WTC11 (cell line): Measurements from ENCODE around the gene BRD1. TPM values are rescaled to one million over a fixed set of nuclear protein-coding genes. Genes with fewer than 3 reads are reported as not detected.

Source experiments
- ATAC-seq: fragments of 200-7000 bp; cut with Tn5 transposase; 2 replicates; pipeline ENCODE4 v1.10.0; 2021; ENCODE audit warnings: mild to moderate bottlenecking, moderate library complexity
- CTCF ChIA-PET: fragments of 300-600 bp; sonication (Branson Sonifier 250); formaldehyde crosslinking; loops from one replicate; lab custom pipeline; 2021; ENCODE audit warnings: antibody characterized with exemption; lab: Charles Lee
- POLR2A ChIA-PET: fragments of 350-600 bp; sonication (Branson Sonifier 250); formaldehyde crosslinking; loops from one replicate; lab custom pipeline; 2021; ENCODE audit warnings: antibody characterized with exemption; lab: Charles Lee
- DNase-seq: peaks from one replicate; pipeline ENCODE4 v3.0.0; 2021; ENCODE audit warnings: low spot score
- H3K27ac Mint-ChIP-seq: 2 replicates; pipeline ENCODE4 v1.8.0; 2021; ENCODE audit warnings: mixed read lengths
- H3K27me3 Mint-ChIP-seq: 2 replicates; pipeline ENCODE4 v1.8.0; 2021; ENCODE audit warnings: low read depth, mild to moderate bottlenecking, moderate library complexity, mixed read lengths
- H3K36me3 Mint-ChIP-seq: 2 replicates; pipeline ENCODE4 v1.8.0; 2021; ENCODE audit warnings: mixed read lengths
- H3K4me1 Mint-ChIP-seq: 2 replicates; pipeline ENCODE4 v1.8.0; 2022; ENCODE audit warnings: mixed read lengths
- H3K4me3 Mint-ChIP-seq: 2 replicates; pipeline ENCODE4 v1.8.0; 2021; ENCODE audit warnings: mild to moderate bottlenecking, moderate library complexity, mixed read lengths
- H3K9me3 Mint-ChIP-seq: 2 replicates; pipeline ENCODE4 v1.8.0; 2021; ENCODE audit warnings: mixed read lengths
- GTF2I ChIP-seq: fragments of 250-450 bp; sonication (Bioruptor Pico); conservative IDR thresholded peaks from 2 replicates; pipeline ENCODE4 v1.4.0; 2021; ENCODE audit warnings: mild to moderate bottlenecking
- MAX ChIP-seq: sonication (generic); formaldehyde crosslinking; IDR thresholded peaks from 2 replicates; pipeline ENCODE4 v1.8.0; 2022; ENCODE audit warnings: mild to moderate bottlenecking, missing genetic modification reagents
- NR2C2 ChIP-seq: sonication (generic); formaldehyde crosslinking; IDR thresholded peaks from 2 replicates; pipeline ENCODE4 v1.8.0; 2022; ENCODE audit warnings: mild to moderate bottlenecking, missing genetic modification reagents
- RORB ChIP-seq: fragments of 250-450 bp; sonication (Bioruptor Pico); IDR thresholded peaks from 2 replicates; pipeline ENCODE4 v1.9.0; 2021; ENCODE audit warnings: mild to moderate bottlenecking
- STAT6 ChIP-seq: sonication (generic); formaldehyde crosslinking; conservative IDR thresholded peaks from 2 replicates; pipeline ENCODE4 v1.8.1; 2023; ENCODE audit warnings: mild to moderate bottlenecking, low read depth, missing genetic modification reagents, moderate library complexity
- ZNF121 ChIP-seq: sonication (generic); formaldehyde crosslinking; IDR thresholded peaks from 2 replicates; pipeline ENCODE4 v1.8.0; 2023; ENCODE audit warnings: missing genetic modification reagents
- ZNF416 ChIP-seq: fragments of 250-450 bp; sonication (Bioruptor Pico); IDR thresholded peaks from 2 replicates; pipeline ENCODE4 v1.9.0; 2021; ENCODE audit warnings: mild to moderate bottlenecking, inconsistent platforms
- ZNF671 ChIP-seq: fragments of 250-450 bp; sonication (Bioruptor Pico); IDR thresholded peaks from 2 replicates; pipeline ENCODE4 v1.8.0; 2021; ENCODE audit warnings: mild to moderate bottlenecking
- total RNA-seq: library from RNA; stranded (reverse); gene quantifications from 3 replicates; pipeline ENCODE4 v1.2.3, GENCODE V29; 2021
- TF ChIP-seq, protein P1 (sequence below): sonication (generic); formaldehyde crosslinking; IDR thresholded peaks from 2 replicates; pipeline ENCODE4 v1.8.0; 2022; ENCODE audit warnings: mild to moderate bottlenecking, missing genetic modification reagents
- TF ChIP-seq, protein P2 (sequence below): fragments of 250-450 bp; sonication (Bioruptor Pico); conservative IDR thresholded peaks from 2 replicates; pipeline ENCODE4 v1.9.0; 2021; ENCODE audit warnings: mild to moderate bottlenecking
- TF ChIP-seq, protein P3 (sequence below): sonication (generic); formaldehyde crosslinking; IDR thresholded peaks from 2 replicates; pipeline ENCODE4 v1.8.1; 2022; ENCODE audit warnings: missing genetic modification reagents, borderline replicate concordance
- TF ChIP-seq, protein P4 (sequence below): fragments of 200-600 bp; IDR thresholded peaks from 2 replicates; pipeline ENCODE4 v1.8.0; 2022; ENCODE audit warnings: antibody characterized with exemption
- TF ChIP-seq, protein P5 (sequence below): sonication (generic); formaldehyde crosslinking; IDR thresholded peaks from 2 replicates; pipeline ENCODE4 v1.8.0; 2023; ENCODE audit warnings: missing genetic modification reagents, mild to moderate bottlenecking, borderline replicate concordance

Gene BRD1
- total RNA-seq, 1 experiment from 2014 or later, result 36.6 TPM

DNA sequence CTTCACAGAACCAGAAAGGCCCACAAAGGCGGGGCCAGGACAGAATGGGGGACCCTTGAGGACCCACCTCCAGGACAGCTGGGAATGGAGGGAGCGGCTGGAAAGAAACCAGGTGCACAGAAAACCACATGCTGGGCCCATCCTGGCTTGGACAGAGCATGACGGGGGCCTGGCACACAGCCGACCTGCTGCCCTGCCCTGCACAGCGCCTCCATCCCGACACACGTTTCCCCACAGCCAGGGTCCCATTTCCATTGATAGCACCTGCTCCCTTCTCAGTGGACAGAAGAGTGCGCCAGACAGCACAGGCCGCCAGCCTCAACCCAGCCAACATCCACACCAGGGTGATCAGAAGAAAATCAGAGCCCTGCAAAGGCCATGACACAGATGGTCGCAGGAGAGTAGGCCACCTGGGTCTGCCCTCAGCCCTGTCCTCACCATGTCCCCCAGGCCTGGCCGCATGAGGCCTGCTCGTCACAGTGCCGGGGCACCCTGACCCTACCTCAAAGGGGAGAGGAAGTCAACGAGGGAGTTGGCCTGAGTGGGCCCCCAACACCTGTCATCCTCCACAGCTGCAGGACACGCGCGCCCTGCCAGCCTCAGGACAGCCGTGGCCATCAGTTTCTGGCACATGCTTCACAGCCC, 28.1 kb downstream of the BRD1 start (continued):
- TF ChIP-seq MAX (CRISPR knock-in tag), result no peak

- Mint-ChIP-seq H3K4me1 (no peaks in the 10 kb centered on the region), H3K36me3 (peaks cover 53% of the 10 kb centered on the region), H3K27ac (no peak overlapping the region), H3K9me3 (no peaks in the 10 kb centered on the region), H3K27me3 (no peaks in the 10 kb centered on the region), H3K4me3 (no peak overlapping the region)
- ChIA-PET POLR2A (no interaction called here), CTCF (no interaction called here)
- TF ChIP-seq, protein P1, sequence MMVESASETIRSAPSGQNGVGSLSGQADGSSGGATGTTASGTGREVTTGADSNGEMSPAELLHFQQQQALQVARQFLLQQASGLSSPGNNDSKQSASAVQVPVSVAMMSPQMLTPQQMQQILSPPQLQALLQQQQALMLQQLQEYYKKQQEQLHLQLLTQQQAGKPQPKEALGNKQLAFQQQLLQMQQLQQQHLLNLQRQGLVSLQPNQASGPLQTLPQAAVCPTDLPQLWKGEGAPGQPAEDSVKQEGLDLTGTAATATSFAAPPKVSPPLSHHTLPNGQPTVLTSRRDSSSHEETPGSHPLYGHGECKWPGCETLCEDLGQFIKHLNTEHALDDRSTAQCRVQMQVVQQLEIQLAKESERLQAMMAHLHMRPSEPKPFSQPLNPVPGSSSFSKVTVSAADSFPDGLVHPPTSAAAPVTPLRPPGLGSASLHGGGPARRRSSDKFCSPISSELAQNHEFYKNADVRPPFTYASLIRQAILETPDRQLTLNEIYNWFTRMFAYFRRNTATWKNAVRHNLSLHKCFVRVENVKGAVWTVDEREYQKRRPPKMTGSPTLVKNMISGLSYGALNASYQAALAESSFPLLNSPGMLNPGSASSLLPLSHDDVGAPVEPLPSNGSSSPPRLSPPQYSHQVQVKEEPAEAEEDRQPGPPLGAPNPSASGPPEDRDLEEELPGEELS (CRISPR knock-in tag), result no peak
- no peak for TF ChIP-seq ZNF121 (CRISPR knock-in tag)
- TF ChIP-seq, protein P2, sequence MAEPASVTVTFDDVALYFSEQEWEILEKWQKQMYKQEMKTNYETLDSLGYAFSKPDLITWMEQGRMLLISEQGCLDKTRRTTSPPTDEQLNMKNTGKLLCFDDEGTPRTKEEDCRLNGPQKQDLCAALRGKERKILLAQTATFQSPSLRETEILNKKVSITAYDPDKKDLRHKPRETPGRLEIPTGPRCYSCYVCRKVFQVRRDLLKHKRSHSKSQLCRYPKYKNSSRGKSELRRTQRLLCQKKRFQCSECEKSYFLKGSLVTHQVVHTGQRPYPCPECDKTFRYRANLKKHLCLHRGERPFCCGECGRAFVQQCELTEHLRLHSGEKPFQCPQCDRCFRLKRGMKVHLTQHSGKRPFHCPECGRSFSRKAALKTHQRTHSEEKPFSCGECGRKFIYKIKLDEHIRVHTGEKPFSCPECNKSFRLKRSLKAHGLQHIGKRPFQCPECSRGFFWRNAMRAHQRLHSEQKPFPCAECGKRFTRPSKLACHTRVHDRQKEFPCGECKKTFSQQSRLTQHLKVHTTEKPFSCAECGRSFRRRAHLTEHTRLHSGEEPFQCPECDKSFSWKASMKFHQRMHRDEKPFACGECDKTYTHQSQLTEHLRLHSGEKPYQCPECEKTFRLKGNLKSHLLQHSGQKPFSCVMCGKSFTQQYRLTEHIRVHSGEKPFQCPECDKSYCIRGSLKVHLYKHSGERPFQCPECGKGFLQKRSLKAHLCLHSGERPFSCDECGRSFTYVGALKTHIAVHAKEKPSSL (CRISPR knock-in tag), result no peak
- TF ChIP-seq STAT6, result no peak
- no peak for TF ChIP-seq GTF2I (CRISPR knock-in tag)
- TF ChIP-seq, protein P3, sequence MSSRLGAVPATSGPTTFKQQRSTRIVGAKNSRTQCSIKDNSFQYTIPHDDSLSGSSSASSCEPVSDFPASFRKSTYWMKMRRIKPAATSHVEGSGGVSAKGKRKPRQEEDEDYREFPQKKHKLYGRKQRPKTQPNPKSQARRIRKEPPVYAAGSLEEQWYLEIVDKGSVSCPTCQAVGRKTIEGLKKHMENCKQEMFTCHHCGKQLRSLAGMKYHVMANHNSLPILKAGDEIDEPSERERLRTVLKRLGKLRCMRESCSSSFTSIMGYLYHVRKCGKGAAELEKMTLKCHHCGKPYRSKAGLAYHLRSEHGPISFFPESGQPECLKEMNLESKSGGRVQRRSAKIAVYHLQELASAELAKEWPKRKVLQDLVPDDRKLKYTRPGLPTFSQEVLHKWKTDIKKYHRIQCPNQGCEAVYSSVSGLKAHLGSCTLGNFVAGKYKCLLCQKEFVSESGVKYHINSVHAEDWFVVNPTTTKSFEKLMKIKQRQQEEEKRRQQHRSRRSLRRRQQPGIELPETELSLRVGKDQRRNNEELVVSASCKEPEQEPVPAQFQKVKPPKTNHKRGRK (CRISPR knock-in tag), result no peak
- TF ChIP-seq ZNF671, result no peak
- no peak for TF ChIP-seq NR2C2 (CRISPR knock-in tag)
- TF ChIP-seq, protein P4, sequence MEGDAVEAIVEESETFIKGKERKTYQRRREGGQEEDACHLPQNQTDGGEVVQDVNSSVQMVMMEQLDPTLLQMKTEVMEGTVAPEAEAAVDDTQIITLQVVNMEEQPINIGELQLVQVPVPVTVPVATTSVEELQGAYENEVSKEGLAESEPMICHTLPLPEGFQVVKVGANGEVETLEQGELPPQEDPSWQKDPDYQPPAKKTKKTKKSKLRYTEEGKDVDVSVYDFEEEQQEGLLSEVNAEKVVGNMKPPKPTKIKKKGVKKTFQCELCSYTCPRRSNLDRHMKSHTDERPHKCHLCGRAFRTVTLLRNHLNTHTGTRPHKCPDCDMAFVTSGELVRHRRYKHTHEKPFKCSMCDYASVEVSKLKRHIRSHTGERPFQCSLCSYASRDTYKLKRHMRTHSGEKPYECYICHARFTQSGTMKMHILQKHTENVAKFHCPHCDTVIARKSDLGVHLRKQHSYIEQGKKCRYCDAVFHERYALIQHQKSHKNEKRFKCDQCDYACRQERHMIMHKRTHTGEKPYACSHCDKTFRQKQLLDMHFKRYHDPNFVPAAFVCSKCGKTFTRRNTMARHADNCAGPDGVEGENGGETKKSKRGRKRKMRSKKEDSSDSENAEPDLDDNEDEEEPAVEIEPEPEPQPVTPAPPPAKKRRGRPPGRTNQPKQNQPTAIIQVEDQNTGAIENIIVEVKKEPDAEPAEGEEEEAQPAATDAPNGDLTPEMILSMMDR, result no peak
- no peak for TF ChIP-seq RORB (CRISPR knock-in tag)
- DNase-seq, result no peak
- ATAC-seq, result no peak
Measured at GRCh38 chr22:49798486-49799151, 29.1 kb downstream of the BRD1 start.

DNA sequence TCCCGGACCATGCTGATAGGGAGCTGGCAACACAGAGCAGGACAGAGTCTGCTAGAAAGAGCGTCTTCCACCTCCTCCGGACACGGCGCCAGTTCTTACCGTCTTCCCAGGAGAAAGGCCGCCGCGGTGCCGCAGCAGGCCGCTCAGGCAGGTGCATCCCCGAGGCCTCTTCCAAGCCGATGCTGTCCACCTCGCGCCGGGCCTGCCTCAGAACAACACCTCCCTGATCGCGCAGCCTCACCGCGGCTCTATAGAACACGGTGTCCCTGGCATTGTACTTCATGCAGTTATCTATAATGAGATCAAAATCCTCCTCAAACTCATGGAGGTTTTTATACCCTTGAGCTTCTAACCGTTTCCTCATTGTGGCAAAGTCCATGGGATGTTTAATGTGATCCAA, 30.0 kb downstream of the BRD1 start:
- POLR2A ChIA-PET, result no interaction called here
- no peaks in the 10 kb centered on the region for H3K4me1 Mint-ChIP-seq
- no peak for DNase-seq
- H3K36me3 Mint-ChIP-seq, result peaks cover 53% of the 10 kb centered on the region
- ATAC-seq, result no peak
- H3K27me3 Mint-ChIP-seq, result no peaks in the 10 kb centered on the region
- H3K27ac Mint-ChIP-seq, result peak overlapping the region; percentile 19; the same call in 1 of the 2 replicates
- no peak overlapping the region for H3K4me3 Mint-ChIP-seq
- H3K9me3 Mint-ChIP-seq, result no peaks in the 10 kb centered on the region
- CTCF ChIA-PET, result no interaction called here
- no peak for TF ChIP-seq ZNF416 (CRISPR knock-in tag)
- TF ChIP-seq STAT6, result no peak
- TF ChIP-seq, protein P5, sequence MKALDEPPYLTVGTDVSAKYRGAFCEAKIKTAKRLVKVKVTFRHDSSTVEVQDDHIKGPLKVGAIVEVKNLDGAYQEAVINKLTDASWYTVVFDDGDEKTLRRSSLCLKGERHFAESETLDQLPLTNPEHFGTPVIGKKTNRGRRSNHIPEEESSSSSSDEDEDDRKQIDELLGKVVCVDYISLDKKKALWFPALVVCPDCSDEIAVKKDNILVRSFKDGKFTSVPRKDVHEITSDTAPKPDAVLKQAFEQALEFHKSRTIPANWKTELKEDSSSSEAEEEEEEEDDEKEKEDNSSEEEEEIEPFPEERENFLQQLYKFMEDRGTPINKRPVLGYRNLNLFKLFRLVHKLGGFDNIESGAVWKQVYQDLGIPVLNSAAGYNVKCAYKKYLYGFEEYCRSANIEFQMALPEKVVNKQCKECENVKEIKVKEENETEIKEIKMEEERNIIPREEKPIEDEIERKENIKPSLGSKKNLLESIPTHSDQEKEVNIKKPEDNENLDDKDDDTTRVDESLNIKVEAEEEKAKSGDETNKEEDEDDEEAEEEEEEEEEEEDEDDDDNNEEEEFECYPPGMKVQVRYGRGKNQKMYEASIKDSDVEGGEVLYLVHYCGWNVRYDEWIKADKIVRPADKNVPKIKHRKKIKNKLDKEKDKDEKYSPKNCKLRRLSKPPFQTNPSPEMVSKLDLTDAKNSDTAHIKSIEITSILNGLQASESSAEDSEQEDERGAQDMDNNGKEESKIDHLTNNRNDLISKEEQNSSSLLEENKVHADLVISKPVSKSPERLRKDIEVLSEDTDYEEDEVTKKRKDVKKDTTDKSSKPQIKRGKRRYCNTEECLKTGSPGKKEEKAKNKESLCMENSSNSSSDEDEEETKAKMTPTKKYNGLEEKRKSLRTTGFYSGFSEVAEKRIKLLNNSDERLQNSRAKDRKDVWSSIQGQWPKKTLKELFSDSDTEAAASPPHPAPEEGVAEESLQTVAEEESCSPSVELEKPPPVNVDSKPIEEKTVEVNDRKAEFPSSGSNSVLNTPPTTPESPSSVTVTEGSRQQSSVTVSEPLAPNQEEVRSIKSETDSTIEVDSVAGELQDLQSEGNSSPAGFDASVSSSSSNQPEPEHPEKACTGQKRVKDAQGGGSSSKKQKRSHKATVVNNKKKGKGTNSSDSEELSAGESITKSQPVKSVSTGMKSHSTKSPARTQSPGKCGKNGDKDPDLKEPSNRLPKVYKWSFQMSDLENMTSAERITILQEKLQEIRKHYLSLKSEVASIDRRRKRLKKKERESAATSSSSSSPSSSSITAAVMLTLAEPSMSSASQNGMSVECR (CRISPR knock-in tag), result no peak
